Measurements from ENCODE around the gene ELL2. TPM values are rescaled to one million over a fixed set of nuclear protein-coding genes. Genes with fewer than 3 reads are reported as not detected.
"Not testable (repeated sequence)": the region's sequence is repeated elsewhere in the genome, so short reads cannot be mapped to it uniquely, and the experiment has no call there.

The ELL2 gene
- total RNA-seq, 4 donors from 2014 or later: 58.2 to 128 (median 95.0) TPM

- Histone ChIP-seq H3K36me3 (no peaks in the 10 kb centered on the region), H3K4me3 (no peak overlapping the region), H3K27ac (no peak overlapping the region), H3K4me1 (peaks cover 9% of the 10 kb centered on the region), H3K27me3 (no peaks in the 10 kb centered on the region), H3K9me3 (no peaks in the 10 kb centered on the region)
- TF ChIP-seq EP300 (IDR thresholded peaks at IDR 0.05): no peak
- TF ChIP-seq POLR2A (IDR thresholded peaks at IDR 0.05): no peak
- no peak for DNase-seq (ENCODE audit: low spot score in 2 of 2)
- 96% methylated on average over 9 of the region's 9 CpGs for WGBS
Observed at GRCh38 chr5:95871146-95871806, 90.4 kb downstream of the ELL2 start.

- Histone ChIP-seq H3K27me3 (no peaks in the 10 kb centered on the region), H3K36me3 (no peaks in the 10 kb centered on the region), H3K27ac (no peak overlapping the region), H3K4me3 (no peak overlapping the region), H3K4me1 (peaks cover 9% of the 10 kb centered on the region), H3K9me3 (no peaks in the 10 kb centered on the region)
- WGBS: 50% methylated on average over 1 of the region's 1 CpG
- DNase-seq (ENCODE audit: low spot score in 2 of 2): no peak
- no peak for TF ChIP-seq EP300 (IDR thresholded peaks at IDR 0.05)
- TF ChIP-seq CTCF (IDR thresholded peaks at IDR 0.05): no peak
- TF ChIP-seq POLR2A (IDR thresholded peaks at IDR 0.05): no peak
- no peak for TF ChIP-seq POLR2AphosphoS5 (IDR thresholded peaks at IDR 0.05)
Observed at GRCh38 chr5:95870105-95870672, 91.5 kb downstream of the ELL2 start.

- H3K4me1 ChIP-seq: peaks cover 11% of the 10 kb centered on the region
- H3K9me3 ChIP-seq; H3K27me3 ChIP-seq; H3K4me3 ChIP-seq; H3K36me3 ChIP-seq; DNase-seq (ENCODE audit: low spot score in 2 of 2); H3K27ac ChIP-seq: not testable (repeated sequence)
- 71% methylated on average over 3 of the region's 3 CpGs for WGBS
Observed at GRCh38 chr5:95869173-95869855, 92.3 kb downstream of the ELL2 start.

- H3K4me1 ChIP-seq: peaks cover 19% of the 10 kb centered on the region
- no peak for DNase-seq (ENCODE audit: low spot score in 2 of 2)
- 87% methylated on average over 4 of the region's 4 CpGs for WGBS
- H3K27ac ChIP-seq: no peak overlapping the region
- H3K4me3 ChIP-seq: no peak overlapping the region
- H3K36me3 ChIP-seq: no peaks in the 10 kb centered on the region
- no peaks in the 10 kb centered on the region for H3K27me3 ChIP-seq
- no peaks in the 10 kb centered on the region for H3K9me3 ChIP-seq
- TF ChIP-seq POLR2AphosphoS5 (IDR thresholded peaks at IDR 0.05) (no peak), CTCF (IDR thresholded peaks at IDR 0.05) (no peak), EP300 (IDR thresholded peaks at IDR 0.05) (no peak), POLR2A (IDR thresholded peaks at IDR 0.05) (no peak)
Observed at GRCh38 chr5:95868136-95868535, 93.5 kb downstream of the ELL2 start.

- Histone ChIP-seq H3K4me3 (no peak overlapping the region), H3K36me3 (no peaks in the 10 kb centered on the region), H3K27me3 (no peaks in the 10 kb centered on the region), H3K9me3 (no peaks in the 10 kb centered on the region), H3K27ac (no peak overlapping the region), H3K4me1 (peaks cover 35% of the 10 kb centered on the region)
- TF ChIP-seq POLR2AphosphoS5 (IDR thresholded peaks at IDR 0.05) (no peak), CTCF (IDR thresholded peaks at IDR 0.05) (no peak), EP300 (IDR thresholded peaks at IDR 0.05) (no peak), POLR2A (IDR thresholded peaks at IDR 0.05) (no peak)
- DNase-seq (ENCODE audit: low spot score in 2 of 2): no peak
- WGBS: 79% methylated on average over 1 of the region's 1 CpG
Observed at GRCh38 chr5:95866435-95867040, 95.1 kb downstream of the ELL2 start.

- TF ChIP-seq POLR2A (IDR thresholded peaks at IDR 0.05) (no peak), POLR2AphosphoS5 (IDR thresholded peaks at IDR 0.05) (no peak), EP300 (IDR thresholded peaks at IDR 0.05) (no peak), CTCF (IDR thresholded peaks at IDR 0.05) (no peak)
- DNase-seq (ENCODE audit: low spot score in 2 of 2): no peak
Observed at GRCh38 chr5:95864944-95865504, 96.6 kb downstream of the ELL2 start.

More at GRCh38 chr5:95864944-95865504, 96.6 kb downstream of the ELL2 start:
- peaks cover 42% of the 10 kb centered on the region for H3K4me1 ChIP-seq
- H3K27ac ChIP-seq: no peak overlapping the region
- no peaks in the 10 kb centered on the region for H3K9me3 ChIP-seq
- no peaks in the 10 kb centered on the region for H3K27me3 ChIP-seq
- 61% methylated on average over 6 of the region's 6 CpGs for WGBS
- no peak overlapping the region for H3K4me3 ChIP-seq
- H3K36me3 ChIP-seq: no peaks in the 10 kb centered on the region

Measured in suprapubic skin (tissue), 4 donors.